ENCODE measurements around the gene CAPN14. TPM values are rescaled to one million over a fixed set of nuclear protein-coding genes. Genes with fewer than 3 reads are reported as not detected.

The CAPN14 gene
- total RNA-seq, 1 donor from 2014 or later: 3.3 TPM

DNA sequence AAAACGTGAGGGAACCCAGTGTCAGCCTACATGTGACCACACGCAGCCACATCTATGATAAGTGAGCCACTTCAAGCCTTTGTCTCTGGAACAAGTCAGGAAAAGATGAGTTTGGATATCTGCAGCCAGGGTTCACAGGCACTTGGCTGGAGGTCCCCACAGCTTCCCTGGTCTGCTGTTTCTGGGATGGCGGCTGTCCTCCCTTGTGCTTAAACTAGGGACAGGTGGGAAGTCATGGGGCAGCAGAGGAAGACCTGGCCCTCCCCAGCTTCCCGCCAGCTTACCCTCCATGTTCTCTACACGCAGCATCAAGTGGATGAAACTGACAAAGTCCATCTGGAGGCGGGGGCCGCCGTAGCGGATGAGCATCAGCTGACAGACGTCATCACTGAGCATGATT, 40.6 kb downstream of the CAPN14 start:
- ATAC-seq (ENCODE audit: low read depth) (no peak), DNase-seq (no peak)
- no peak overlapping the region for H3K4me3 Mint-ChIP-seq
- no peaks in the 10 kb centered on the region for H3K27me3 Mint-ChIP-seq
- H3K4me1 Mint-ChIP-seq: peaks cover 7% of the 10 kb centered on the region
- ChIA-PET POLR2A (no interaction called here), CTCF (no interaction called here)
- peaks cover 5% of the 10 kb centered on the region for H3K36me3 Mint-ChIP-seq (ENCODE audit: low read depth)
- no peak overlapping the region for H3K27ac Mint-ChIP-seq
- no peaks in the 10 kb centered on the region for H3K9me3 Mint-ChIP-seq
- intact Hi-C loops (cut with micrococcal nuclease): no loop called here
- TF ChIP-seq, protein P1, sequence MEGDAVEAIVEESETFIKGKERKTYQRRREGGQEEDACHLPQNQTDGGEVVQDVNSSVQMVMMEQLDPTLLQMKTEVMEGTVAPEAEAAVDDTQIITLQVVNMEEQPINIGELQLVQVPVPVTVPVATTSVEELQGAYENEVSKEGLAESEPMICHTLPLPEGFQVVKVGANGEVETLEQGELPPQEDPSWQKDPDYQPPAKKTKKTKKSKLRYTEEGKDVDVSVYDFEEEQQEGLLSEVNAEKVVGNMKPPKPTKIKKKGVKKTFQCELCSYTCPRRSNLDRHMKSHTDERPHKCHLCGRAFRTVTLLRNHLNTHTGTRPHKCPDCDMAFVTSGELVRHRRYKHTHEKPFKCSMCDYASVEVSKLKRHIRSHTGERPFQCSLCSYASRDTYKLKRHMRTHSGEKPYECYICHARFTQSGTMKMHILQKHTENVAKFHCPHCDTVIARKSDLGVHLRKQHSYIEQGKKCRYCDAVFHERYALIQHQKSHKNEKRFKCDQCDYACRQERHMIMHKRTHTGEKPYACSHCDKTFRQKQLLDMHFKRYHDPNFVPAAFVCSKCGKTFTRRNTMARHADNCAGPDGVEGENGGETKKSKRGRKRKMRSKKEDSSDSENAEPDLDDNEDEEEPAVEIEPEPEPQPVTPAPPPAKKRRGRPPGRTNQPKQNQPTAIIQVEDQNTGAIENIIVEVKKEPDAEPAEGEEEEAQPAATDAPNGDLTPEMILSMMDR (IDR thresholded peaks at IDR 0.05): no peak

DNA sequence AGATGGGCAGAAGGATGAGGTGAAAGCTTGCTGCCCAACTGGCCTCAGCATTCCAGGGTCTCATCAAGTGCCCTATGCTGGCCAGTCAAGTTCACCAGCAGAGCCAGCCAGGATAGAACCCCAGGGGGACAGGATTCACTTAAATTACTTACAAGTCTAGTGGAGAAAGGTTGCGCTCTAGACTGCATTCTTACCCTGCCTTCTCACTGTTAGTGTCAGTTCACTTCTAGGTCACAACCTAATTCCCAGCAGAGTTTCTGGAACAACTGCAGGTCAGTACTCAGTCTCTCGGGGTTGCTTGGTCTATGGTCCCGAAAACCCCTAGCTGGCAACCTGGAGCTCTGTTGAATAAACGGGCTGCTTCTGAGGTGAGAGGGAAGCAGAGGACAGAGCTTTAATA, 46.2 kb downstream of the CAPN14 start:
- Mint-ChIP-seq H3K36me3 (ENCODE audit: low read depth) (no peaks in the 10 kb centered on the region), H3K27me3 (no peaks in the 10 kb centered on the region), H3K27ac (no peak overlapping the region), H3K9me3 (no peaks in the 10 kb centered on the region), H3K4me1 (peaks cover 24% of the 10 kb centered on the region), H3K4me3 (no peak overlapping the region)
- intact Hi-C loops (cut with micrococcal nuclease): loop anchor here (2.0 kb wide), 2 partner anchors 86 to 354 kb away; no protein-coding TSS in a partner anchor
- TF ChIP-seq, protein P1 (IDR thresholded peaks at IDR 0.05): no peak
- ChIA-PET CTCF (interaction anchor here (1.0 to 5.7 kb wide), 12 partner anchors 14 to 459 kb away, joined by 3 to 71 read pairs (median 9); partner anchors contain the start of gene GALNT14), POLR2A (interaction anchor here (0.6 to 1.7 kb wide), 5 partner anchors 33 to 459 kb away, joined by 3 to 6 read pairs (median 3); partner anchors contain the start of gene GALNT14)
- no peak for ATAC-seq (ENCODE audit: low read depth)
- no peak for DNase-seq

DNA sequence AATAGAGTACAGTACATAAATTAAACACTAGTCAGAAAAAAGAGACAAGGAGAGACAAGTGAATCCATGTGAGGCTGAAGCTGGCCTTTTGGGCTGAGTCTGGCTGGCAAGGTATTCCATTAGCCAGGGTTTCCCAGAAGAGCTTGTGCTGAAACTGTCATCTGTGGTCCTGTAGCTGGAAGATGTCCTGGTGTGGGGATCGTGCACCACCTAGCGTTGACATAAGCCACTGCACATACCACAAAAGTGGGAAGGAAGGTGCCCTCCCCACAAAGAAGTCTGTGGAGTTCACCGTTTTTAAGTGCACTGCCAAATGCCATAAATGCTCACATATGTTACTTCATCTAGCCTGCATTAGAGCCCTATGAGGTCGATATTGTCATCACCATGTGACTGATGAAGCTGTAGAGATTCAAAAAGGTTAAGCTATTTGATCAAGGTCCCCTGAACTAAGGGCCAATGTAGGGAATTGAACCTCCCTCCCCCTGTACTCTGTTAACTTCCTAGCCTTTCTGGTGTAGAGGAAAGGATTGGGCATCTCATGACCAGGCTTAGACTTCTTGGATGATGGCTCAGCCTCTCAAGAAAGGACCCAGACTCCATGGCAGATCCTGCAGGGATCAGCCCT, 47.1 kb downstream of the CAPN14 start:
- TF ChIP-seq, protein P1 (IDR thresholded peaks at IDR 0.05): peak; percentile 30
- POLR2A ChIA-PET: interaction anchor here (0.5 to 1.7 kb wide), 6 partner anchors 27 to 457 kb away, joined by 3 to 10 read pairs (median 4); partner anchors contain the start of genes EHD3 and GALNT14

DNA sequence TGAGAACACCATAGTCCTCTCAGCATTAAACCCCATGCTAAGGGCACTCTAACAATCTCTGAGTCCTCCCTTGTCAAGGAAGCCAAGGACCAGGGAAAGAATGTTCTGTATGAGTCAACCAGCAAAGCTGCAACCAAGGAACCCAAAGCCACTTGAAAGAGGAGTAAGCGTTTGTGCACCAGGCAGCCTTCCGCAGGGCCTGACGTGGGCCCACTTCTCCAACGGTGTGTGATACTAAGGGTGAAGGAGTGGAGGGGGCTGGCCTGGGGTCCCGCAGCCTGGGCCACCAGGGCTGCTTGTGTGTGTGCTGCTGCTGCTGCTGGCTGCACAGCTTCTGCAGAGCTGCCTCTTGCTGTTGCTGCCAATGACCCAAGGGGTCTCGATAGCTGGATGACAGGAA, 49.0 kb downstream of the CAPN14 start:
- no peaks in the 10 kb centered on the region for H3K36me3 Mint-ChIP-seq (ENCODE audit: low read depth)
- intact Hi-C loops (cut with micrococcal nuclease): no loop called here
- TF ChIP-seq, protein P1 (IDR thresholded peaks at IDR 0.05): no peak
- no peak overlapping the region for H3K27ac Mint-ChIP-seq
- no peaks in the 10 kb centered on the region for H3K27me3 Mint-ChIP-seq
- CTCF ChIA-PET: interaction anchor here (0.8 to 5.7 kb wide), 7 partner anchors 23 to 456 kb away, joined by 3 to 71 read pairs (median 4); partner anchors contain the start of gene GALNT14
- H3K9me3 Mint-ChIP-seq: no peaks in the 10 kb centered on the region
- DNase-seq (no peak), ATAC-seq (ENCODE audit: low read depth) (no peak)
- peaks cover 30% of the 10 kb centered on the region for H3K4me1 Mint-ChIP-seq
- no peak overlapping the region for H3K4me3 Mint-ChIP-seq
- POLR2A ChIA-PET: interaction anchor here (0.8 kb wide), 1 partner anchor 306 kb away, joined by 3 read pairs; no protein-coding TSS in a partner anchor

More for the DNA sequence above, 47.1 kb downstream of the CAPN14 start:
- CTCF ChIA-PET: interaction anchor here (0.6 to 5.7 kb wide), 42 partner anchors 8 to 1005 kb away, joined by 3 to 71 read pairs (median 5); partner anchors contain the start of genes CAPN14, EHD3 and GALNT14
- Mint-ChIP-seq H3K27me3 (no peaks in the 10 kb centered on the region), H3K9me3 (no peaks in the 10 kb centered on the region), H3K4me3 (no peak overlapping the region), H3K4me1 (peaks cover 25% of the 10 kb centered on the region), H3K27ac (no peak overlapping the region), H3K36me3 (ENCODE audit: low read depth) (no peaks in the 10 kb centered on the region)
- ATAC-seq (ENCODE audit: low read depth) (peak; percentile 97), DNase-seq (peak; percentile 42)
- intact Hi-C loops (cut with micrococcal nuclease): loop anchor here (1.0 to 2.0 kb wide), 9 partner anchors 32 to 1005 kb away; partner anchors contain the start of gene GALNT14

DNA sequence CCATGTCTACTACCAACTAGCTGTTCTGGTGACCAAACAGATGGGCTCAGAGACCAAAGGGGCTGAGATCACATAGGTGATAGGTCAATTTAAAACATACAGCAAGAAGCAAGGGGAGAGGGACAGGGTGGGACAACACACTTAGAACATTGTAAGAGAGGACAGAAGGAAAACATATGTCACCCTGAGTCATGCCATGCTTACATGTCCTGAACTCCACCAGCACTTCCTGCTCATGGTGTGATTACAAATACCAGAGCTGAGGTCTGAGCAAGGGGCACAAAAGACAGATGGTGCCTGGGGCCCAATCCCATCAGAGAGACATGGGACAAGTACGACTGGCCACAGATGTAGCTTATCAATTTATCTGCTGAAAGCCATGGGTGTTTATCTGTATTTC, 50.4 kb downstream of the CAPN14 start:
- ATAC-seq (ENCODE audit: low read depth) (no peak), DNase-seq (no peak)
- TF ChIP-seq, protein P1 (IDR thresholded peaks at IDR 0.05): no peak
- ChIA-PET POLR2A (interaction anchor here (0.7 kb wide), 1 partner anchor 108 kb away, joined by 3 read pairs; no protein-coding TSS in a partner anchor), CTCF (interaction anchor here (1.0 to 1.4 kb wide), 3 partner anchors 28 to 1002 kb away, joined by 3 to 4 read pairs (median 3); partner anchors contain the start of gene GALNT14)
- H3K27me3 Mint-ChIP-seq: no peaks in the 10 kb centered on the region
- intact Hi-C loops (cut with micrococcal nuclease): no loop called here
- H3K27ac Mint-ChIP-seq: no peak overlapping the region
- H3K4me3 Mint-ChIP-seq: no peak overlapping the region
- no peaks in the 10 kb centered on the region for H3K36me3 Mint-ChIP-seq (ENCODE audit: low read depth)
- peaks cover 25% of the 10 kb centered on the region for H3K4me1 Mint-ChIP-seq
- H3K9me3 Mint-ChIP-seq: no peaks in the 10 kb centered on the region

All from activated B cell treated with CpG ODN at 0.5 μM for 24 hours (primary cell).